Activated CD4-positive, CD25-positive, alpha-beta regulatory T cell treated with anti-CD3 and anti-CD28 coated beads, Interleukin-2, amount 50 U/mL, for 16 hours (primary cell): ENCODE results near the gene PIK3R1.

Experiments used
- DNase-seq: peaks from one replicate; pipeline ENCODE4 v3.0.0-alpha.2; 2020; ENCODE audit warnings: low read depth, low spot score

PIK3R1 gene

DNA sequence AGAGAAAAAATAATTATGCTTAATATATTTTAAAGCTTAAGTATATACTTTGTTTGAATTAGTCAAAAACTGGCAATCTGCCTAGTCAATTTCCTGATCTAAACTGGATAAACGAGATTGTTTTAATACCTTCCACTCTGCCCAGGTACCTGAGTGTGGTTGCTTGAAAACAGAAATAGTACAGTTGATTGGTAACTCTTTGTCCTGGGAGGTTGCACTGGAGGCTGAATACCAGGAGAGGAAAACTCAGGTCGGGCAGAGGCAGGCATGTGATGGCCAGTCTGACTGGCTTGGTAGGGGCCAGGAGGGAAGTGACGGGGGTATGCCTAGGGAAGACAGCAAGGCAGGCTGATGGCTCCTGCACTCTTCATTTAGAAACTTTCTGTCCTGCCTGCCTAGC lies 80.2 kb downstream of the PIK3R1 start:
- no peak for DNase-seq

DNA sequence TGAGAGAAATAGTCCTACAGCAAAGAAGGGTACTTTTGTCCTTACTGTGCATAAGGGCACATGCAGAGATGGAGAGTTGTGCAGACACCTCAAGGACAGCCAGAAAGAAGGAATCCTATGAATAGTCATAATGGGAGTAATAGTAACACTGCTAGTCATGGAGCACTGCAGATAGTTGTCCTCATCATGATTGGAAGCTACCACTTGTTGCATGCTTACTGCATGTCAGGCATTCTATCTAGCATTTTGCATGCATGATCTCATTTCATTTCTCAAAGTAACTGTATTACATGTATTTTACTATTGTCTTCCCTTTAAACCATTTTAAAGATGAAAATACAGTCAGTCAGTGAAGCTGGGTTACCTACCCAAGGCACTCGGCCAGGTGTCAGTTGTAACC lies 81.3 kb downstream of the PIK3R1 start:
- no peak for DNase-seq

DNA sequence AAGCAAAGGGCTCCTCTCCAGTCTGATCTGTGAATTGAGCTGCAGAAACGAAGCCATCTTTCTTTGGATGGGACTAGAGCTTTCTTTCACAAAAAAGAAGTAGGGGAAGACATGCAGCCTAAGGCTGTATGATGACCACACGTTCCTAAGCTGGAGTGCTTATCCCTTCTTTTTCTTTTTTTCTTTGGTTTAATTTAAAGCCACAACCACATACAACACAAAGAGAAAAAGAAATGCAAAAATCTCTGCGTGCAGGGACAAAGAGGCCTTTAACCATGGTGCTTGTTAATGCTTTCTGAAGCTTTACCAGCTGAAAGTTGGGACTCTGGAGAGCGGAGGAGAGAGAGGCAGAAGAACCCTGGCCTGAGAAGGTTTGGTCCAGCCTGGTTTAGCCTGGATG lies 82.1 kb downstream of the PIK3R1 start:
- DNase-seq, result no peak

DNA sequence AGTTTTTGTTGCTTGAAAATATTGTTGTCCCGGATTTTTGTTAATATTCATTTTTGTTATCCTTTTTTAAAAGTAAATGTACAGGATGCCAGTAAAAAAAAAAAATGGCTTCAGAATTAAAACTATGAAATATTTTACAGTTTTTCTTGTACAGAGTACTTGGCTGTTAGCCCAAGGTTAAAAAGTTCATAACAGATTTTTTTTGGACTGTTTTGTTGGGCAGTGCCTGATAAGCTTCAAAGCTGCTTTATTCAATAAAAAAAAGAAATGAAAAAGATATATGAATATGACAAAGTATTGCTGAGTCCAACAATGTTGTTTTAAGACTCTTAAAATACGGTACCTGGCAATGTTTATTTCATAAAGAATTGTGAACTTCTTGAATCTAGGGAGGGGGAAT lies 82.9 kb downstream of the PIK3R1 start:
- no peak for DNase-seq

DNA sequence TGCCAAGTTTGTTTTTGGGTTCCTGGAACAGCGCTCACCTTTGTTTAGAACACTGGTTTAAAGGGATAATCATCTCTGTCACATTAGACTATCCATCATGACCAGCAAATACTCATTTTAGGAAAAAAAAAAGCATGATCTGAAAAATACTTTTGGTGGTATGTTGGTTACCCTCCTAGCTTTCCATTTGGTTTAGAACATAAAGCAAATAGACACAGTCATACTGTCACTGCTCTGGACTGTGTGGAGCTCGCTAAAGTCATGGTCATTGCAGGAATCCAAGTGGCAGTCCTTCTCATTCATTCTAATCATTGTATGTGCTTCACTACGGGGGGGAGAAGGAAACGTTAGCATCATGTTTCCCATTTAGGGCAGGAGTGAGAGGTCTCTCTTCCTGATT lies 83.5 kb downstream of the PIK3R1 start:
- no peak for DNase-seq

DNA sequence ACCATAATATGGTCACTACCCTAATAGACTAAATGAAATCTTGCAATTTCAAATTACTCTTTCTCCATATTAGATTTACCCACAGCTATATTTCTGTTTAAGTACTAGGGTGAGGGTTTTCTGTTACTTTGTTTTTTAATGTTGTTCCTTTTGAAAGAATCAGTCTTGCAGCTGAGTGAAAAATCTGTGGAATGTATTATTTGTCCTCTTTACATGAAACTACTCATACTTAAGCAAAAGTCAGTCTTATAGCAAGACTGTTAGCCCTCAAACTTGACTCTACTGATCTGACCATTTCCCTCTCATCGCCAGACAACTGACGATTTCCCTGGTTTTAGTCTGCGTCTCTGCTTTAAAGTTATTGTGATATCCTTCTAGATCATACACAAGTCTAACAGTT lies 84.0 kb downstream of the PIK3R1 start:
- DNase-seq, result no peak

DNA sequence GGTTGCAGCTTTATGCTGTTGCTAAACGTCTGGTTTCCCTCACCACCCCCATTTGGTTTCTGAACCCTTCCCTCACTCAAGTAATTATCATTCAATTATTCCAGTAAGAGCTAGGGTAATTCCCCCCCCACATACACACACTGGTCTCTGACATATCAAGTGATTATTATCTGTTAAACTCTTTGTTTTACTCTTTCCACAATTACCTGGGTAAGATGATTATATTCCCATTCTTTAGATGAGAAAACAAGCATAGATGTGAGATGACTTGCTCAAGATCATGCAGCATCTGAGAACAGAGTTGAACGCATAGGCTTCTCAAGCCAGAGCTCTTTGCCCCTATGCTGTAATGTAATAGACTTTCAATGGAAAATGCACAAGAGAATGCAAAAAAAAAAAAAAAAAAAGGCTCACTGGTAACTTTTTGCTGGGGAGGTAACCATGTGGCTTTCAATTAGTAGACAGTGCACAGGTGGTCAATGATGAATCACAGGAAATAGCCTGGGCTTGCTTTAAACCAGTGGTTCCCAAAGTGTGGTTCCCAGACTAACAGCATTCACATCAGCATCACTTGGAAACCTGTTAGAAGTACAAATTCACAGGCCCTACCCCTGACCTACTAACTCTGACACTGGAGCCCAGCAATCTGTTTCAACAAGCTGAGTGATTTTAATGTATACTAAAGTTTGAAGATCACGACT lies 87.6 kb downstream of the PIK3R1 start:
- DNase-seq, result no peak

DNA sequence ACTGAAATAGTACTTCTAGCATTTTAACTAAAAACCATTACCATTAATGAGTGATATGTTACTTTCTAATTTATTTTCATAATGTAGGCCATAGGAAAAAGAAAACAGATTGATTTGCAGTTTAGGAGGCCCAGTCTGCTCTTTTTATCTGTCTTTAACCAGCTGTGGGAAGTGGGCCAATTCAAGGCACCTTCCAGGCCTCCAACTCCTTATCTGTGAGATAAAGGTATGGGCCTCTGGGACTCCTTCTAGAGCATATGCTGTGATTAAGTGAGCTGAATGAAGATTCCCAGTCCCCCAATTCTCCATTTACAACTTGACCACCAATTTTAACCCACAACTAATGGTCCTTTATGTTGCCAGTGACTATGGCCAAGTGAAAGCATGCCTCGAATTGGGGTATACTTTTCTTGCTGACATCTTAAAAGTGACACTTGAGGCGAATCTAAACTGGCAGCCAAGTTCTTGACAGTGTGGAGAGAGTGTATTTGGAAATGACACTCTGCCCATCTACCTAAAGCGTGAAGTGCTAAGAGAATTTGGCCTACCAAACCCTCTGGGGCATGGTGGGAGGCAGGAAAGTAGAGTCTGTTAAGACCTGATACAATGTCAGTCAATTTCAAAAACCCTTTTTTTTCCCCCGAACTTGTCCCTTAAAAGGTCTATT lies 88.3 kb downstream of the PIK3R1 start:
- DNase-seq, result no peak

DNA sequence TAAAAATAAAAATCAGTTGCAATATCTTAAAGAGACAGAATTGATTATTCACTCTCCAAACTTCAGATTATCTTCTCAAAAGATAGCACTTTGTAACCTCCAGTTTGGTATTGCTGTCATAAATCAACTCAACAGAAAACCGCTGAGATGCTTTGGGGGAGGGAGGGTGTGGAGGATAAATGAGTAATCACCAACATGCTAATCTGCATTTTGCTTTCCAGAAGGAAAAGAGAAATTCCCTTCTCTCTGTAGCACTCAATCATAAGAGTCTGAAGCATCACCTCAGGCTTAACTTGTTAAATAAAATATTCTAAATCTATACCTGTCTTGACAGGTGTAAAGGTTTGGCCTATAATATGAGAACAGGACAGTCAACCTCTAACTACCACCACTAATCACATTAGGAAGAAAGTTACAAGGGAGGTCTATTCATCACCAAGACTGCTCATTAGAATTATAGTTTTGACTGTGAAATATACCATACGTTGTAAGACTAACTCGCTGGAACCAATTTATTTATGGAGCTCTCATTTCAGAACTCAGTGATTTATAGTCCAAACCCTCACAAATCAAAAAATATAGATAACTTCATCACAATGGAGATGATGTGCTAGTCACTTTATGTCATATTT lies 89.0 kb downstream of the PIK3R1 start:
- no peak for DNase-seq

DNA sequence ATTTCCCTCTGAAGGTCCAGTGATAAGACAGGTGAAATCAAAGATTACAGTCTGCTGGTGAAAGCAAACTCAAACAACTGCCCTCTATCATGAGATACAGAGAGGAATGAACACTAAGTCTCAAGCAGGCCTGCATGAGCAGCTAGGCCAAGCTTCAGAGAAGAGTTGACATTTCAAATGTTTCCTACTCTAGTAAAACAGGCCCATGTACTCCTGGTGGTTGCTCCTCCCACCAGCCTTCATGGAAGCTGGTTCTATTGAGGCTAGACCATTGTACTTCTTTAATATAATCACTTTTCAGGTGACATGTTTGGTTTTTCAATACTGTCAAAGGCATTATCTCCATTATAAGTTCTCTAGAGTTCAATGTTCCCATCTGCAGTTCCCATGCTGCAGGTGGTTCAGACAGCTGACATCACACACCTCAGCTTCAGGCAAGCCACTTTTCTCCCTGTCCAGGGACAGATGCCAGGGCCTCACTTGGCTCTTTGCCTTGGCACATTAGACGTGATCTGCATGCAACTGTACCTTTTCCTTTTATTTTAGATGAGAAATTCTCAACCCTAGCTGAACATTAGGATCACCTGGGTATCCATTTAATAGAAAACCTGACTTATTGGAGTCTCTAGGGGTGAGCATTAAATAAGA lies 89.8 kb downstream of the PIK3R1 start:
- no peak for DNase-seq

DNA sequence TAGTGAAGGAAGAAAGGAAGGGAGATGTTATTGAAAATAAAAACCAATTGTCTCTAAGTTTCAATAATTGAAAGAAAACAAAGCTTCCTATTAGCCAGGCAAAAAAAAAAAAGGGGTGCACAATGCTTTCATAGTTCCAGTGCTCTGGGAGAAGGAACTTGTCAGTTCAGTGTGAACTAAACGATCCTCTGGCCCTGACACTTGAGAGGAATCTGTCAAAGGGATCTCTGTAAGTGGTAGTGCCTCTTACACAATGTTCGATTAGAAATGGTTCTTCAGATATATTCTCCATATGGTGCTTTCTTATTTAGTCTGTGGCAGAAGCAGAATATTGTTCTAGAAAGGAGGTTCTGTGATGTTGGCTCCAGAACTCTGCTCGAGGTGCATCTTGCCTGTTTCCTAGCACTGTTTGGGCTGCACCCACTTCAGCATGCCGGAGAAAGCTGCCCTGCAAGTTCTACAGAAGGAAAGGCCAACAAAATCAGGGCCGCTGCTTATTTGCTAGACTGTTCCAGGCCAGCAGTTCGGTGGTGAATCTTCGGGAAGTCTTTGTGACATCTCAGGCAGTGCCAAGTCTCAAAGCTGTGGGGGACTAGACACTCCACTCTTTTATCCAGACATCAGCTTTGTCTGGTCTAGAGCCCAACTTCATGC lies 90.9 kb downstream of the PIK3R1 start:
- DNase-seq, result no peak

DNA sequence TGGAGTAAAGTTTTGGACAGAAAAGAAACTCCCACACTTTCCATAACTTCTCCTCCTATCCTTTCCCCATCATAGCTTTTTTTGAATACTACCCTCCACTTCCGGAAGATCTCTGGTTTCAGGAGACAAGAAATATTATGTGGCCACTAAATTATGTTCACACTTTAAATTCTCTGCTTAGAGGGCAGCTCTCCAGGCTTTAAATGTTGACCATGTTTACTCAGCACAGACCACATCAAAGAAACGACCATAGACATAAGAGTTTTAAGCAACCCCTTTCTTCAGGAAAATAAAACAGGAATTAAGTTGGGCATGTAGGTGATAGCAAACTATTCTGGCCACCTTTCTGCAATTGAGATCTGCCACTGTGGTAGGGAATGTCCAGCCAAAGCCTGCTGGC lies 97.8 kb downstream of the PIK3R1 start:
- DNase-seq, result no peak

DNA sequence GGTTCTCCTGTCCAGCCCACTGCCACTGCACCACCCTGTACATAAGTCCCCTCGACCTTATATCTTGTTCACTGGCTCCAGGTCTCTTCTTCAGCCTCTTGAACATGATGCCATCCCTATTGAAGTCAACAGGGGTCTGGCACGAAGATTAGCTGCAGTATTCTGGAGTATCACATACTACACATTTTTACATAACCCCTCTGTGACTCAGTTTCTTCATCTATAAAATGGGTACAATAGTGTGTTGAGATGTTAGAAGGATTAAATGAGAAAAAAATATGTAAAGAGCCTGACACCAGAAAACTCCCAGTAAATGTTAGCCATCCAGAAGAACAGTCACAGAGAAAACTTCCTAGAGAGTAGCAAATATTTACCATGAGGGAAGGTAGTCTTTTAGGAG lies 98.9 kb downstream of the PIK3R1 start:
- no peak for DNase-seq

DNA sequence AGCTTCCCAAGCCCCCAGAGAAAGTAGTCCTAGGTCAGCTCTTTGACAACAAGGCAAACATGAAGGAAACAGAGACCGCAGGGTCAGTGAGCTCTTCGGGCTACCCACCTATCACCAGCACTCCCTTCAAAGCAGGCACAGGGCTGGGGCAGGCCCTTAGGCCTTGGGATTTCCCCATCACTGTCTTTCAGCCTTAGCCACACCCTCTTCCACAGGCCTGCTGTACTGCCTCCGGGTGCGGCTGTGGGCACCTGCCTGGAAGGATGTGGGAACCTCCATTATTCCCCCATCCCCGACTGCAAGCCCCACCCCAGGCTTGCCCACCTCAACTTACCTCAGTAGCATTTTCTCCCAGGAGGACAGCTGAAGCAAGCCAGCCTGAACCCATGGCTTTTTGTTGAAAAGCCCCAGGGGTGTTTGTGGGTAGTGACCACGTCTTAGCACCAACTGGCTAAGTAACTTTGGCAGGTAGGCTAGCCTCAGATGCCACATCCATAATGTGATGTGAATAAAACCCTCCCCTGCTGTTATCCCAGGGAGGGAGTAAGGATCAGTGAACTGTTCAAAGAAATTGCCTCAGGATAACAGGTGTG lies 100.2 kb downstream of the PIK3R1 start:
- no peak for DNase-seq

DNA sequence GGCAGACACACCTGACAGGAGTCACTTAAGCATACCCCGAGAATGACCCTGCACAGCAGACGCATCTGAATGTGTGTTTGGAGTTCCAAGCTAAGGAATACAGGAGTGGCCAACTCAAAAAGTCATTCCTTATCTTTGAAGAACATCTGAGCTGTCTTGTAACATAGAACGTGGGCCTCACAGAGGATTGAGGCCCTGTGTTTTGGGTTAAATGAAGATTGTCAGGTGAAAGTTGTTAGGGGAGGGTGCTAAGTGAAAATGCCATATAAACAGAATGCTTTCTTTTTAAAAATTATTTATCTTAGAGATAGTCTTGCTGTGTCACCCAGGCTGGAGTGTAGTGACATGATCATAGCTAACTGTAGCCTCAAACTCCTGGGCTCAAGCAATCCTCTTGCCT lies 100.9 kb downstream of the PIK3R1 start:
- no peak for DNase-seq

DNA sequence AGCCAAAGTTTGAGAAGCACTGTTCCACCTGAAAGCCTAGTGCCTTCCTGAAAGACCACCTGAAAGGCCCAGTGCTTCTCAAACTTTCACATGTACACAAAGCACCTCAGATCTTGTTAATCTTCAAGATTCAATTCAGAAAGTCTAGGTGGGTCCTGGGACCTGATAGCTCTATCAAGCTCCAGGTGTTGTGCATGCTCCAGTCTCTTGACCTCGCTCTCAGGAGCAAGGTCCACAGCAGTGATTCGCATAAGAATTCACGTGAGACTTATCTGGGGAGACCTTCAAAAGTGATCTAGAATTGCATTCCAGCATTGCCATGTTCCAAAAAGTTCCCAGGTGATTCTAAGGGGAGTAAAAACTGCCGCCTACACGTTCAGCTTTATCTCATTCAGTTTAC lies 102.1 kb downstream of the PIK3R1 start:
- no peak for DNase-seq

DNA sequence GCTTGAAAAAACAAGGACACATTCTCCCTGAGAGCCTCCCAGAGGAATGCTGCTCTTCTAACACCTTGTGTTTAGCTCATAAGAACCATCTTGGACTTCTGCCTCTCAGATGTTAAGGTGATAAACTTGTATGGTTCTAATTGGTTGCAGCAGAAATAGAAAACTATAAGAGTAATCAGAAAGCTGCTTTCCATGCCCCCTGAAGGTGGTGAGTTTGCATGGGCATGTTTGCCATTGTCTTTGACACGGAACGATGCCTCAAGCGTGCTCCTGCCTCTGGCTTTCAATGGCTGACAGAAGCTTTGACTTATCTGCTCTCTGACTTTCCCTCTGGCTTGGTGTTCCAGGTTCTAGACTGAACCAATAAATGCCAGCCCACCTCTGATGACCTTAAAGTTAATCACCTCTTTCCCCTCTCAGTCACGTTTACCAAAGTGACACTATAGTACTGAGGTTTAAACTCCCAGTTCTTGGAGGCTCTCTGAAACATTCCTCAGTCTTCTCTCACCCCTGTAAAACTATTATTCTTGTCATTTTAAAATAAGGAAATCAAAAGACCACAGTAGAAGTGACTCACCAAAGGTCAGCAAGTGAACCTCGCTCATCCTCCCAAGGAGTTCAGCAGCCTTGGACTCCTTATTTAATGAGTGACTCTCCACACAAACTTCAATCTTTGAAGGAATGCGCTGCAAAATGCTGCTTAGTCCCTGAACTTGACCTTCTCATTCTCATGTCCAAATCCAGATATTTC lies 103.6 kb downstream of the PIK3R1 start:
- DNase-seq, result no peak

DNA sequence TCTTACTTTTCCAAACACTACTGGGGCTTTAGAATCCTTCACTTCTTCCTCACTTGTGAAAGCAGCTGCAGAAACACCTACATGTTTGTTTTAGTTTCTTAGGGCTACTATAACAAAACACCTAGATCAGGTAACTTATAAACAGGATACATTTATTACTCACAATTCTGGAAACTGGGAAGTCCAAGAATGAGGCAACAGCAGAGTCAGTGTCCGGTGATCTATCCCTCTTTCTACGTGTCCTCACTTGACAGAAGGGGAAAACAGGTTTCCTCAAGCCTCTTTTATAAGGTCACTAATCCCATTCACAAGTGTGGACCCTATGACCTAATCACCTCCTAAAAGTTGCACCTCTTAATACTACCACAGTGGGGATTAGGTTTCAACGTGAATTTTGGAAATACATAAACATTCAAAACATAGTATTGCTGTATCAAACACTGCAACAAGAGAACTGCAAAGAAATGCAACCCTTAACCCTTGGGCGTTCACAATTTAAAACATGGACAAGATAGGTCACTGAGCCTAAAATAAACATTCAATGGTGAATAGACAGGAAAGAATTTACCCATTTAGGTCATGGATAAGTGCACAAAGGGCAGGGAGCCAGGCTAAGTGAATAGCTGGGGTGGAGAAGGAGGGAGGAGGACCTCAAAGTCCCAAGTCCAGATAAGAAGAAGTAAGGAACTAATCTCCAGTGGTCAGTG lies 104.3 kb downstream of the PIK3R1 start:
- DNase-seq, result no peak

DNA sequence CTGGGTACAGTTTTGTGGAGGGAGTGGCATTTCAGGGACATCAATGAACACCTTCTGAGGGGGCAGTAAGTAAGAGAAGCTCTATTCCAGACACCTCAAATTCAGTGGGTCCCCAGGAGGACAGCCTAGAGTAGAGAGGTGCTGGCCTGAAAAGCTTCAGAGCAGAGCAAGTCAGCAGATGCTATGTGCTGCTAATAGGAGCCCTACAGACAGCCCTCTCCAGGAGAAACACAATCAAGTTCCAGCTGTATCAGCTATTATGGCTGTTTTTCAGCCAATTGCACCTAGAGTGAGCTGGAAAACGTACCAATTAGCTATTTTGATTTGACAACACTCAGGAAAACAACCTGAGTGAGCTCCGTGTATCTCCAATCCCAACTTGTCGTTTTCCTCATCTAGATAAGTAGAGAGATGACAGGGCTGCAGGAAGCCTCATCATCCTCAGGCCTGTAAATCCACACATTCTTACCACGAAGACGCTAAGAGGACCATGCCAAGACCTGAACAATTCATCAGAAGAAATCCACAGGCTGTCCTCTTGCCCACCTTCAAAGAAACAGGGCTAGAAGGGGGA lies 104.9 kb downstream of the PIK3R1 start:
- no peak for DNase-seq

DNA sequence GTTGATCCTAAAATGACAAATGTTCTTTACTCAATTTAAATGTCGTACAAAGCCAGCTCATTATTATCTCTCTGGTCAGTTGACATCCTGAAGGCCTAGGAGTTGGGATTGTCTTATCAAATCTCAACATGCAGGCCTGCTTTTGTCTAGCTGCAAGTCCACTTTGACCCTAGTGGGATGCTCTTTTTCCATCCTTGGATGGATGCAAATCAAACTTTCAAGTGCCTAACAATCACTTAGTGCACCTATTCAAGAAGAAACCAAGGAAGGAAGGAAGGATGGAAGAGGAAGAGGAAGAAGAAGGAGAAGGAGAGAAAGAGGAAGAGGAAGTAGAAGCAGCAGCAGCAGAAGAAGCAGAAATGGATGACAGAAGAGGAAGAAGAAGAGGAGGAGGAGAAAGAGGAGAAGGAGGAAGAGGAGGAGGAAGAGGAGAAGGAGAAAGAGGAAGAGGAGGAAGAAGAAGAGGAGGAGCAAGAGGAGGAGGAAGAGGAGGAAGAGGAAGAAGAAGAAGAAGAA lies 109.6 kb downstream of the PIK3R1 start:
- DNase-seq, result no peak
